GM18502 (cell line): ENCODE data around the gene RAPGEF4.

Source experiments
- ATAC-seq: cut with Tn5 transposase; IDR thresholded peaks from one replicate; pipeline ENCODE4 v1.9.1; 2021; ENCODE audit warnings: mild to moderate bottlenecking; ENCODE audit not compliant: unreplicated experiment, poor library complexity

Gene RAPGEF4

GRCh38 chr2:172955587-172955986 lies 219.9 kb downstream of the RAPGEF4 start:
- no peak for ATAC-seq

- ATAC-seq = no peak
Measured at GRCh38 chr2:172957734-172958133, 222.1 kb downstream of the RAPGEF4 start.

GRCh38 chr2:172962082-172962481 lies 226.4 kb downstream of the RAPGEF4 start:
- no peak for ATAC-seq

GRCh38 chr2:172962824-172963223 lies 227.2 kb downstream of the RAPGEF4 start:
- ATAC-seq = no peak

GRCh38 chr2:172964511-172965139 lies 229.0 kb downstream of the RAPGEF4 start:
- no peak for ATAC-seq

- no peak for ATAC-seq
Measured at GRCh38 chr2:172965433-172966212, 230.0 kb downstream of the RAPGEF4 start.

GRCh38 chr2:172967036-172967982 lies 231.7 kb downstream of the RAPGEF4 start:
- no peak for ATAC-seq

- no peak for ATAC-seq
Measured at GRCh38 chr2:172968061-172968469, 232.4 kb downstream of the RAPGEF4 start.

- ATAC-seq = no peak
Measured at GRCh38 chr2:172969166-172969565, 233.5 kb downstream of the RAPGEF4 start.

- ATAC-seq = no peak
Measured at GRCh38 chr2:172969609-172970008, 234.0 kb downstream of the RAPGEF4 start.

GRCh38 chr2:172970660-172971059 lies 235.0 kb downstream of the RAPGEF4 start:
- ATAC-seq = no peak

- ATAC-seq = no peak
Measured at GRCh38 chr2:172972005-172972619, 236.5 kb downstream of the RAPGEF4 start.

GRCh38 chr2:172974762-172975161 lies 239.1 kb downstream of the RAPGEF4 start:
- no peak for ATAC-seq

GRCh38 chr2:172976116-172976515 lies 240.5 kb downstream of the RAPGEF4 start:
- no peak for ATAC-seq

- ATAC-seq = no peak
Measured at GRCh38 chr2:172976816-172977215, 241.2 kb downstream of the RAPGEF4 start.

GRCh38 chr2:172977270-172978062 lies 241.8 kb downstream of the RAPGEF4 start:
- no peak for ATAC-seq

GRCh38 chr2:172978063-172978383 lies 242.4 kb downstream of the RAPGEF4 start:
- ATAC-seq = no peak

- ATAC-seq = no peak
Measured at GRCh38 chr2:172985139-172985892, 249.7 kb downstream of the RAPGEF4 start.

- ATAC-seq = no peak
Measured at GRCh38 chr2:172986040-172986439, 250.4 kb downstream of the RAPGEF4 start.
